GM12892 (cell line): ENCODE results near the gene PLCG2.
"Not testable (repeated sequence)": the region's sequence is repeated elsewhere in the genome, so short reads cannot be mapped to it uniquely, and the experiment has no call there.

Source experiments
- DNase-seq: peaks from one replicate; pipeline ENCODE4 v3.0.0; 2011; ENCODE audit not compliant: insufficient read length
- FAIRE-seq: peaks from 2 replicates; lab custom pipeline; 2011; peaks lifted over from hg19 to GRCh38; lab: Jason Lieb, UNC
- POLR2A ChIP-seq: IDR thresholded peaks from 2 replicates; pipeline ENCODE4 v1.6.1; 2011; ENCODE audit warnings: low read depth, low read length, control low read depth
- POLR2AphosphoS5 ChIP-seq: IDR thresholded peaks from 2 replicates; pipeline ENCODE4 v1.6.1; 2011; ENCODE audit warnings: low read depth, low read length, control low read depth
- TAF1 ChIP-seq: IDR thresholded peaks from 2 replicates; pipeline ENCODE4 v1.6.1; 2011; ENCODE audit warnings: low read depth, mild to moderate bottlenecking, control low read depth, low read length, borderline replicate concordance

PLCG2 gene

GRCh38 chr16:81796035-81796434 is 16.9 kb downstream of the PLCG2 start:
- no peak for DNase-seq
- FAIRE-seq, result peak; percentile 77
- TF ChIP-seq POLR2A, result no peak
- no peak for TF ChIP-seq TAF1
- no peak for TF ChIP-seq POLR2AphosphoS5

DNA sequence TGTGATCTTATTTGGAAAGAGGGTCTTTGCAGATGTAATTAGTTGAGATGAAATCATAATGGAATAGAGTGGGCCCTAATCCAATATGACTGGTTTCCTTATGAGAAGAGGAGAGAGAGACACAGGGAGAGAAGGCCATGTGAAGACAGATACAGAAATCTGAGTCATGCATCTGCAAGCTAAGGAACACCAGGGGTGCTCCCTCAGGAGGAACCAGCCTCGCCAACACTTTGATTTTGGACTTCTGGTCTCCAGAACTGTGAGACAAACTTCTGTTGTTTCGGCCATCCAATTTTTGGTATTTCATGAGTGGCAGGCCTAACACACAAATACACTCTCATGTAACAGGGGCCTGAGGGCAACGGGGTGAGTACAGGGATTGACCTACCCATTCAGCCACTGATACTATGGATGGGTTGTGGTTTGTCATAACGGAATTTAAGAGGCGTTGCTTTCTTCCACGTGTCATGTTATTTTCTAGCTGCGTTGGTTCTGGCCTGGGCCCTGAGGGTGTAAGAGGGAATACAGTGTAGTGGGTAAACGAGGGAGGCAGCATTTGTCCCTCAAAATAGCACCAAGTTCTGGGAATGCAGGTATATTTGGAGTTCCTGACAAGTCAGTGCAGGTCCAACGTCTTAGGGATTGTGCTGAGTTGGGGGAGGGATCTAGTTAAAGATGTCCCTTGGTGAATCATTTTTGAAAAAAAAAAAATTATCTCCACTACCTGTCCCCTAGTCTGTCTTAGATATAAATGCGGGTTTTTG is 17.7 kb downstream of the PLCG2 start:
- DNase-seq (no peak), FAIRE-seq (peak; percentile 84)

DNA sequence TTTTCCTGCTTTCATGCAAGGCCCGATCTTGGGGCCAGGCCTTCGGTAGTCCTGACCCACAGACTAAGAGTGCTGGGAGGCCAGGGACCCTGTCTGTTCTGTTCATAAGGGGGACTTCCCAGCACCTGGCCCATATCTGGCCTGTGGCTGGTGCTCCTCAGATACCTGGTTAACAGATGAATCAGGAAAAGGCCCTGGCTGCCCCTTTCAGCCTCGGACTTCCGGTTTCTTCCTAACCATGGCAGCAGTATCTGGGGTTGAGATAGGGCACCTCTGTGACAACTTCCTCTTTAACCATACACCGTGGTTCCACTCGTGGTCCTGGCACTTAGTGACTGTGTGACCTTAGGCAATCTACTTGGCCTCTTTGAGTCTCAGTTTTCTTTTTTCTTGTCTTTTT is 18.4 kb downstream of the PLCG2 start:
- TF ChIP-seq POLR2AphosphoS5 (0 out of 2 replicates have a peak, but pooled peaks have one; percentile 5), POLR2A (no peak), TAF1 (no peak)
- DNase-seq, result no peak
- FAIRE-seq, result peak; percentile 88

More for the DNA sequence above, 17.7 kb downstream of the PLCG2 start:
- TF ChIP-seq TAF1 (no peak), POLR2A (no peak), POLR2AphosphoS5 (0 out of 2 replicates have a peak, but pooled peaks have one; percentile 19)

GRCh38 chr16:81798311-81799137 is 19.4 kb downstream of the PLCG2 start:
- DNase-seq, result peak; percentile 53
- peak; percentile 99 for FAIRE-seq
- peak; percentile 76 for TF ChIP-seq POLR2AphosphoS5
- TF ChIP-seq POLR2A, result no peak; the same call in 1 of the 2 replicates
- no peak for TF ChIP-seq TAF1

- TF ChIP-seq POLR2A, result no peak
- TF ChIP-seq TAF1, result no peak
- no peak for TF ChIP-seq POLR2AphosphoS5
- FAIRE-seq (no peak), DNase-seq (no peak)
Measured at GRCh38 chr16:81799138-81799504, 20.0 kb downstream of the PLCG2 start.

DNA sequence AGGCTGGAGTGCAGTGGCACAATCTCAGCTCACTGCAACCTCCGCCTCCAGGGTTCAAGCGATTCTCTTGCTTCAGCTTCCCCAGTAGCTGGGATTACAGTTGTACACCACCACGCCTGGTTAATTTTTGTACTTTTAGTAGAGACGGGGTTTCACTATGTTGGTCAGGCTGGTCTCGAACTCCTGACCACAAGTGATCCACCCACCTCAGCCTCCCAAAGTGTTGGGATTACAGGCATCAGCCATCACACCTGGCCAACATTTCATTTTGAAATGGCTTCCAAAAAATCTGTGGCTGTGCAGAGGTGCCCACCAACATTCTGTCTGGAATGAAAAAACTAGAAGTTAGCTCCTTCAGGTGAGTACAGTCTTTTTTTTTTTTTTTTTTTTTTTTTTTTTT is 22.6 kb downstream of the PLCG2 start:
- DNase-seq, FAIRE-seq: not testable (repeated sequence)

DNA sequence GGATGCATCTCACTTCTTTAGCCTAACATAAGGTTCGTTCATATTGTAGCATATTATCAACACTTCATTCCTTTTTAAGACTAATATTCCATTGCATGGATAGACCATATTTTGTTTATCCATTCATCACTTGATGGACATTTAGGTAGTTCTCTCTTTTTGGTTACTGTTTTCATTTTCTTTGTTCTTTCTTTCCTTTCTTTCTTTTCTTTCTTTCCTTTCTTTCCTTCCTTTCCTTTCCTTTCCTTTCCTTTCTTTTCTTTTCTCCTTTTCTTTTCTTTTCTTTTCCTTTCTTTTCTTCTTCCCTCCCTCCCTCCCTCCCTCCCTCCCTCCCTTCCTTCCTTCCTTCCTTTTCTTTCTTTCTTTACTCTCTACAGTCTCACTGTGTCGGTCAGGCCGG is 24.2 kb downstream of the PLCG2 start:
- no peak for FAIRE-seq

GRCh38 chr16:81804134-81804610 is 25.1 kb downstream of the PLCG2 start:
- peak; percentile 88 for FAIRE-seq
- 0 out of 2 replicates have a peak, but pooled peaks have one; percentile 29 for TF ChIP-seq POLR2A
- TF ChIP-seq POLR2AphosphoS5, result no peak
- TF ChIP-seq TAF1, result no peak
- no peak for DNase-seq

More for the DNA sequence above, 24.2 kb downstream of the PLCG2 start:
- TF ChIP-seq POLR2A (no peak), POLR2AphosphoS5 (no peak), TAF1 (no peak)
- DNase-seq, result no peak

GRCh38 chr16:81806696-81807095 is 27.6 kb downstream of the PLCG2 start:
- peak; percentile 36 for FAIRE-seq

GRCh38 chr16:81807767-81808358 is 28.8 kb downstream of the PLCG2 start:
- peak; percentile 83 for FAIRE-seq
- DNase-seq, result no peak
- TF ChIP-seq TAF1, result no peak
- 0 out of 2 replicates have a peak, but pooled peaks have one; percentile 20 for TF ChIP-seq POLR2A
- TF ChIP-seq POLR2AphosphoS5, result no peak

More at GRCh38 chr16:81806696-81807095, 27.6 kb downstream of the PLCG2 start:
- no peak for DNase-seq
- no peak; the same call in 1 of the 2 replicates for TF ChIP-seq POLR2AphosphoS5
- TF ChIP-seq TAF1, result no peak

GRCh38 chr16:81808933-81809480 is 29.9 kb downstream of the PLCG2 start:
- peak; percentile 98 for FAIRE-seq

GRCh38 chr16:81809567-81809966 is 30.5 kb downstream of the PLCG2 start:
- TF ChIP-seq POLR2AphosphoS5 (no peak), TAF1 (no peak), POLR2A (no peak; the same call in 1 of the 2 replicates)
- FAIRE-seq (peak; percentile 14), DNase-seq (no peak)

More at GRCh38 chr16:81808933-81809480, 29.9 kb downstream of the PLCG2 start:
- no peak for DNase-seq
- peak; percentile 60; the same call in 1 of the 2 replicates for TF ChIP-seq POLR2AphosphoS5
- TF ChIP-seq POLR2A, result peak; percentile 64
- 0 out of 2 replicates have a peak, but pooled peaks have one; percentile 46 for TF ChIP-seq TAF1
